Measurements from ENCODE around the gene EMD. TPM values are rescaled to one million over a fixed set of nuclear protein-coding genes. Genes with fewer than 3 reads are reported as not detected.

EMD gene
- total and polyA plus RNA-seq, 2 of the 13 experiments (the other 11 are each of a cell fraction or from before 2014, with no cell fraction given) = 14.5 to 14.9 TPM

GRCh38 chrX:154403192-154403591 is 24.1 kb downstream of the EMD start:
- BruUV-seq (replicated peaks) = no TSS peak
- no peaks in the 10 kb centered on the region for H3K9me3 ChIP-seq (ENCODE audit: low read length)
- DNase-seq (ENCODE audit: low spot score) (no peak), FAIRE-seq (no peak), ATAC-seq (peak; percentile 18)
- H3K4me2 ChIP-seq (ENCODE audit: low read depth, low read length) = no peak overlapping the region
- in situ Hi-C loops (cut with HindIII; ENCODE audit: extremely low pct_ligation_motif_present, low pct_unique_long_range_greater_than_20kb) (loop anchor here (25.0 kb wide), 1 partner anchor 134 kb away; the partner anchor contains the start of genes G6PD and IKBKG), intact Hi-C loops (cut with micrococcal nuclease; ENCODE audit: unreplicated experiment) (no loop called here)
- H3K27me3 ChIP-seq (ENCODE audit: control insufficient read depth in 1 of 2, insufficient read depth in 2 of 2, low read length in 2 of 2) = no peaks in the 10 kb centered on the region; a peak in 1 of 5 replicates
- ChIA-PET CTCF (ENCODE audit: low intra/inter-chr PET ratio, low total read pairs) (no interaction called here), POLR2A (interaction anchor here (1.2 kb wide), 1 partner anchor 8 kb away, joined by 3 read pairs; the partner anchor contains the start of gene TAFAZZIN)
- no peak overlapping the region for H3K27ac ChIP-seq (ENCODE audit: extremely low read length, insufficient read depth, low read length)
- WGBS (ENCODE audit: low lambda C conversion rate) = 96% methylated on average over 3 of the region's 10 CpGs
- no peak overlapping the region for H2AFZ ChIP-seq (ENCODE audit: low read length)
- TF ChIP-seq ONECUT2 (CRISPR knock-in tag; IDR thresholded peaks at IDR 0.05) (no peak), ZNF432 (CRISPR knock-in tag; IDR thresholded peaks at IDR 0.05; ENCODE audit: borderline replicate concordance) (no peak), HDAC6 (IDR thresholded peaks at IDR 0.05; ENCODE audit: low read depth, low read length) (no peak), ZNF12 (CRISPR knock-in tag; IDR thresholded peaks at IDR 0.05) (no peak), BRD4 (CRISPR knock-in tag; IDR thresholded peaks at IDR 0.05) (no peak), ISX (CRISPR knock-in tag; conservative IDR thresholded peaks at IDR 0.05) (no peak)
- TF ChIP-seq, protein P1, sequence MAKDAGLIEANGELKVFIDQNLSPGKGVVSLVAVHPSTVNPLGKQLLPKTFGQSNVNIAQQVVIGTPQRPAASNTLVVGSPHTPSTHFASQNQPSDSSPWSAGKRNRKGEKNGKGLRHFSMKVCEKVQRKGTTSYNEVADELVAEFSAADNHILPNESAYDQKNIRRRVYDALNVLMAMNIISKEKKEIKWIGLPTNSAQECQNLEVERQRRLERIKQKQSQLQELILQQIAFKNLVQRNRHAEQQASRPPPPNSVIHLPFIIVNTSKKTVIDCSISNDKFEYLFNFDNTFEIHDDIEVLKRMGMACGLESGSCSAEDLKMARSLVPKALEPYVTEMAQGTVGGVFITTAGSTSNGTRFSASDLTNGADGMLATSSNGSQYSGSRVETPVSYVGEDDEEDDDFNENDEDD (CRISPR knock-in tag; IDR thresholded peaks at IDR 0.05; ENCODE audit: borderline replicate concordance) = no peak
- H3K4me1 ChIP-seq (ENCODE audit: insufficient read depth, low read length) = peaks cover 34% of the 10 kb centered on the region
- H4K20me1 ChIP-seq (ENCODE audit: insufficient read depth, low read length) = peaks cover 21% of the 10 kb centered on the region; the same call in 1 of the 2 replicates
- H3K79me2 ChIP-seq (ENCODE audit: insufficient read depth, low read length) = peaks cover 15% of the 10 kb centered on the region
- H3K36me3 ChIP-seq (replicated peaks in 1 of 2; ENCODE audit: control insufficient read depth in 1 of 2, insufficient read depth in 2 of 2, low read length in 2 of 2) = peaks cover 6 to 22% of the 10 kb centered on the region in 2 experiments; a peak in 4 of 5 replicates
- H3K4me3 ChIP-seq (replicated peaks in 1 of 3; ENCODE audit: insufficient read depth in 1 of 3, low read depth in 2 of 3, low read length in 3 of 3) = no peak overlapping the region
- H3K9ac ChIP-seq (ENCODE audit: insufficient read depth, low read depth, low read length) = no peak overlapping the region

DNA sequence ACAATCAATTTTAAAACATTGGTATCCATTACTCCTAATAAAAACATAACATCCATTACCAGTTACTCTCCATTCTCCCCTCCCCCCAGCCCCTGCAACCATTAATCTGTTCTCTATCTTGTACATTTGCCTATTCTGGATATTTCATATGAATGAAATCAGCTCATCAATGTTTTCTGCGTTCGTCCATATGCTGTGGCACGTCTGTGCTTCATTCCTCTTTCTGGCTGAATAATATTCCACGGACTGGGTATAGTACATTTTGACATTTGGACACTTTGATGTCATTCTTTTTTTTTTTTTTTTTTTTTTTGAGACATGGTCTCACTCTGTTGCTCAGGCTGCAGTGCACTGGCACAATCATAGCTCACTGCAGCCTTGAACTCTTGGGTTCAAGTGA is 24.8 kb downstream of the EMD start:
- FAIRE-seq = no peak
- Histone ChIP-seq H3K27me3 (ENCODE audit: control insufficient read depth in 1 of 2, insufficient read depth in 2 of 2, low read length in 2 of 2) (no peaks in the 10 kb centered on the region), H3K36me3 (replicated peaks in 1 of 2; ENCODE audit: control insufficient read depth in 1 of 2, insufficient read depth in 2 of 2, low read length in 2 of 2) (peaks cover 6 to 22% of the 10 kb centered on the region in 2 experiments; a peak in 4 of 5 replicates), H4K20me1 (ENCODE audit: insufficient read depth, low read length) (peaks cover 20% of the 10 kb centered on the region; the same call in 1 of the 2 replicates), H3K79me2 (ENCODE audit: insufficient read depth, low read length) (peaks cover 9% of the 10 kb centered on the region), H3K9ac (ENCODE audit: insufficient read depth, low read depth, low read length) (no peak overlapping the region), H3K4me2 (ENCODE audit: low read depth, low read length) (no peak overlapping the region), H3K4me3 (replicated peaks in 1 of 3; ENCODE audit: insufficient read depth in 1 of 3, low read depth in 2 of 3, low read length in 3 of 3) (no peak overlapping the region), H3K9me3 (ENCODE audit: low read length) (no peaks in the 10 kb centered on the region), H3K27ac (ENCODE audit: extremely low read length, insufficient read depth, low read length) (no peak overlapping the region), H2AFZ (ENCODE audit: low read length) (no peak overlapping the region), H3K4me1 (ENCODE audit: insufficient read depth, low read length) (peaks cover 41% of the 10 kb centered on the region)
- no peak for ATAC-seq
- intact Hi-C loops (cut with micrococcal nuclease; ENCODE audit: unreplicated experiment) (no loop called here), in situ Hi-C loops (cut with HindIII; ENCODE audit: extremely low pct_ligation_motif_present, low pct_unique_long_range_greater_than_20kb) (loop anchor here (25.0 kb wide), 1 partner anchor 133 kb away; the partner anchor contains the start of genes G6PD and IKBKG)
- ChIA-PET POLR2A (no interaction called here), CTCF (ENCODE audit: low intra/inter-chr PET ratio, low total read pairs) (no interaction called here)
- 88% methylated on average over 4 of the region's 4 CpGs for WGBS (ENCODE audit: low lambda C conversion rate)
- DNase-seq (ENCODE audit: low spot score) = no peak
- BruUV-seq (replicated peaks) = no TSS peak
- TF ChIP-seq SIN3A (IDR thresholded peaks at IDR 0.05; ENCODE audit: borderline replicate concordance, low read depth, low read length) (no peak), BRF2 (CRISPR knock-in tag; IDR thresholded peaks at IDR 0.05) (no peak)
- TF ChIP-seq, protein P2, sequence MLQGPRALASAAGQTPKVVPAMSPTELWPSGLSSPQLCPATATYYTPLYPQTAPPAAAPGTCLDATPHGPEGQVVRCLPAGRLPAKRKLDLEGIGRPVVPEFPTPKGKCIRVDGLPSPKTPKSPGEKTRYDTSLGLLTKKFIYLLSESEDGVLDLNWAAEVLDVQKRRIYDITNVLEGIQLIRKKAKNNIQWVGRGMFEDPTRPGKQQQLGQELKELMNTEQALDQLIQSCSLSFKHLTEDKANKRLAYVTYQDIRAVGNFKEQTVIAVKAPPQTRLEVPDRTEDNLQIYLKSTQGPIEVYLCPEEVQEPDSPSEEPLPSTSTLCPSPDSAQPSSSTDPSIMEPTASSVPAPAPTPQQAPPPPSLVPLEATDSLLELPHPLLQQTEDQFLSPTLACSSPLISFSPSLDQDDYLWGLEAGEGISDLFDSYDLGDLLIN (CRISPR knock-in tag; IDR thresholded peaks at IDR 0.05; ENCODE audit: borderline replicate concordance) = no peak
